ENCODE results near the gene EFNA3. TPM values are rescaled to one million over a fixed set of nuclear protein-coding genes. Genes with fewer than 3 reads are reported as not detected.

The EFNA3 gene
- total and polyA plus RNA-seq, 2 experiments from 2014 or later, result 5.5 to 13.1 TPM

GRCh38 chr1:155104605-155105534 lies 26.2 kb downstream of the EFNA3 start:
- Histone ChIP-seq H3K4me3 (no peak overlapping the region), H3K27ac (peak overlapping the region; percentile 91), H3K36me3 (replicated peaks; ENCODE audit: insufficient read depth, low read depth) (no peaks in the 10 kb centered on the region), H4K20me1 (ENCODE audit: insufficient read depth, poor library complexity, severe bottlenecking) (no peaks in the 10 kb centered on the region), H3K4me1 (ENCODE audit: insufficient read depth) (peaks cover 17% of the 10 kb centered on the region), H2AFZ (no peak overlapping the region), H3K9me3 (ENCODE audit: low read depth) (no peaks in the 10 kb centered on the region), H3K79me2 (no peaks in the 10 kb centered on the region), H3K4me2 (no peak overlapping the region), H3K27me3 (no peaks in the 10 kb centered on the region), H3K9me2 (replicated peaks; ENCODE audit: insufficient read depth) (no peaks in the 10 kb centered on the region)
- DNase-seq (ENCODE audit: low spot score), result no peak
- 88% methylated on average over 7 of the region's 7 CpGs for WGBS (ENCODE audit: low lambda C conversion rate, missing lambda C conversion rate)
- TF ChIP-seq, protein P1, sequence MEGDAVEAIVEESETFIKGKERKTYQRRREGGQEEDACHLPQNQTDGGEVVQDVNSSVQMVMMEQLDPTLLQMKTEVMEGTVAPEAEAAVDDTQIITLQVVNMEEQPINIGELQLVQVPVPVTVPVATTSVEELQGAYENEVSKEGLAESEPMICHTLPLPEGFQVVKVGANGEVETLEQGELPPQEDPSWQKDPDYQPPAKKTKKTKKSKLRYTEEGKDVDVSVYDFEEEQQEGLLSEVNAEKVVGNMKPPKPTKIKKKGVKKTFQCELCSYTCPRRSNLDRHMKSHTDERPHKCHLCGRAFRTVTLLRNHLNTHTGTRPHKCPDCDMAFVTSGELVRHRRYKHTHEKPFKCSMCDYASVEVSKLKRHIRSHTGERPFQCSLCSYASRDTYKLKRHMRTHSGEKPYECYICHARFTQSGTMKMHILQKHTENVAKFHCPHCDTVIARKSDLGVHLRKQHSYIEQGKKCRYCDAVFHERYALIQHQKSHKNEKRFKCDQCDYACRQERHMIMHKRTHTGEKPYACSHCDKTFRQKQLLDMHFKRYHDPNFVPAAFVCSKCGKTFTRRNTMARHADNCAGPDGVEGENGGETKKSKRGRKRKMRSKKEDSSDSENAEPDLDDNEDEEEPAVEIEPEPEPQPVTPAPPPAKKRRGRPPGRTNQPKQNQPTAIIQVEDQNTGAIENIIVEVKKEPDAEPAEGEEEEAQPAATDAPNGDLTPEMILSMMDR (IDR thresholded peaks at IDR 0.05; ENCODE audit: poor library complexity), result no peak
- TF ChIP-seq EZH2phosphoT487 (IDR thresholded peaks at IDR 0.05; ENCODE audit: low read depth, severe bottlenecking, unreplicated experiment) (no peak), EZH2 (IDR thresholded peaks at IDR 0.05; ENCODE audit: borderline replicate concordance) (no peak)

- H3K4me1 ChIP-seq (ENCODE audit: insufficient read depth), result peaks cover 17% of the 10 kb centered on the region
- no peaks in the 10 kb centered on the region for H3K9me3 ChIP-seq (ENCODE audit: low read depth)
- no peak for DNase-seq (ENCODE audit: low spot score)
- 78% methylated on average over 7 of the region's 7 CpGs for WGBS (ENCODE audit: low lambda C conversion rate, missing lambda C conversion rate)
- TF ChIP-seq EZH2 (IDR thresholded peaks at IDR 0.05; ENCODE audit: borderline replicate concordance), result no peak
- no peak for TF ChIP-seq EZH2phosphoT487 (IDR thresholded peaks at IDR 0.05; ENCODE audit: low read depth, severe bottlenecking, unreplicated experiment)
- TF ChIP-seq, protein P1 (IDR thresholded peaks at IDR 0.05; ENCODE audit: poor library complexity), result no peak
- H2AFZ ChIP-seq, result no peak overlapping the region
- no peaks in the 10 kb centered on the region for H3K36me3 ChIP-seq (replicated peaks; ENCODE audit: insufficient read depth, low read depth)
- no peak overlapping the region for H3K4me3 ChIP-seq
- no peaks in the 10 kb centered on the region for H3K79me2 ChIP-seq
- H4K20me1 ChIP-seq (ENCODE audit: insufficient read depth, poor library complexity, severe bottlenecking), result no peaks in the 10 kb centered on the region
- no peaks in the 10 kb centered on the region for H3K27me3 ChIP-seq
- H3K27ac ChIP-seq, result peak overlapping the region; percentile 91
- H3K9me2 ChIP-seq (replicated peaks; ENCODE audit: insufficient read depth), result no peaks in the 10 kb centered on the region
- no peak overlapping the region for H3K4me2 ChIP-seq
Measured at GRCh38 chr1:155105604-155106011, 27.0 kb downstream of the EFNA3 start.

GRCh38 chr1:155106862-155107261 lies 28.2 kb downstream of the EFNA3 start:
- no peaks in the 10 kb centered on the region for H3K27me3 ChIP-seq
- DNase-seq (ENCODE audit: low spot score), result no peak
- peaks cover 25% of the 10 kb centered on the region for H3K4me1 ChIP-seq (ENCODE audit: insufficient read depth)
- no peaks in the 10 kb centered on the region for H3K9me3 ChIP-seq (ENCODE audit: low read depth)
- no peak overlapping the region for H3K4me2 ChIP-seq
- H3K79me2 ChIP-seq, result no peaks in the 10 kb centered on the region
- no peak for TF ChIP-seq EZH2phosphoT487 (IDR thresholded peaks at IDR 0.05; ENCODE audit: low read depth, severe bottlenecking, unreplicated experiment)
- no peak for TF ChIP-seq EZH2 (IDR thresholded peaks at IDR 0.05; ENCODE audit: borderline replicate concordance)
- TF ChIP-seq, protein P1 (IDR thresholded peaks at IDR 0.05; ENCODE audit: poor library complexity), result no peak
- 75% methylated on average over 6 of the region's 6 CpGs for WGBS (ENCODE audit: low lambda C conversion rate, missing lambda C conversion rate)
- H3K27ac ChIP-seq, result peak overlapping the region; percentile 91
- no peak overlapping the region for H2AFZ ChIP-seq
- H3K9me2 ChIP-seq (replicated peaks; ENCODE audit: insufficient read depth), result no peaks in the 10 kb centered on the region
- H3K36me3 ChIP-seq (replicated peaks; ENCODE audit: insufficient read depth, low read depth), result no peaks in the 10 kb centered on the region
- H4K20me1 ChIP-seq (ENCODE audit: insufficient read depth, poor library complexity, severe bottlenecking), result no peaks in the 10 kb centered on the region
- H3K4me3 ChIP-seq, result no peak overlapping the region
